ENCODE data around the gene MED1. TPM values are rescaled to one million over a fixed set of nuclear protein-coding genes. Genes with fewer than 3 reads are reported as not detected.

The MED1 gene
- total RNA-seq, 1 donor from 2014 or later = 39.2 TPM

DNA sequence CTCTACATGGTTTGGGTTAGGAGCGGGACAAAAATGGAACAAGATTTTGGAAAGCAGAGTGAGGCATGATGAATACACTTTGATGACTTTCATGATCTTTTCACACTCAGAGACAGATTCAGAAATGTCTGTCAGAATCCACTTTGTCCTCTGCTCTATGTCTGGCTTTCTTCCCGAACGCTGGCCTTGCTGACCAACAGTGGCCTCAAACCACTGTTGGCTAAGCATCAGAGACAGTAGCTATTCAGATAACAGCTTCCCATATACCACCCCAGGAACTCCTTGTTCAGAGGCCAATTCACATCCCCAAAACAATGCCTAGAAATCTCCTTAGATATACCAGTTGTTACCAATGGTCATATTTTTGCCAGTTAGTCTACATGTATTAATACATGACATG lies 90.5 kb downstream of the MED1 start:
- Mint-ChIP-seq H3K9me3 (ENCODE audit: low read depth) (no peaks in the 10 kb centered on the region), H3K4me3 (ENCODE audit: unreplicated experiment) (no peak overlapping the region), H3K27me3 (ENCODE audit: low read depth) (no peaks in the 10 kb centered on the region), H3K4me1 (ENCODE audit: low read depth) (peaks cover 20% of the 10 kb centered on the region), H3K27ac (ENCODE audit: unreplicated experiment) (no peak overlapping the region), H3K36me3 (ENCODE audit: low read depth) (no peaks in the 10 kb centered on the region)
- TF ChIP-seq, protein P1, sequence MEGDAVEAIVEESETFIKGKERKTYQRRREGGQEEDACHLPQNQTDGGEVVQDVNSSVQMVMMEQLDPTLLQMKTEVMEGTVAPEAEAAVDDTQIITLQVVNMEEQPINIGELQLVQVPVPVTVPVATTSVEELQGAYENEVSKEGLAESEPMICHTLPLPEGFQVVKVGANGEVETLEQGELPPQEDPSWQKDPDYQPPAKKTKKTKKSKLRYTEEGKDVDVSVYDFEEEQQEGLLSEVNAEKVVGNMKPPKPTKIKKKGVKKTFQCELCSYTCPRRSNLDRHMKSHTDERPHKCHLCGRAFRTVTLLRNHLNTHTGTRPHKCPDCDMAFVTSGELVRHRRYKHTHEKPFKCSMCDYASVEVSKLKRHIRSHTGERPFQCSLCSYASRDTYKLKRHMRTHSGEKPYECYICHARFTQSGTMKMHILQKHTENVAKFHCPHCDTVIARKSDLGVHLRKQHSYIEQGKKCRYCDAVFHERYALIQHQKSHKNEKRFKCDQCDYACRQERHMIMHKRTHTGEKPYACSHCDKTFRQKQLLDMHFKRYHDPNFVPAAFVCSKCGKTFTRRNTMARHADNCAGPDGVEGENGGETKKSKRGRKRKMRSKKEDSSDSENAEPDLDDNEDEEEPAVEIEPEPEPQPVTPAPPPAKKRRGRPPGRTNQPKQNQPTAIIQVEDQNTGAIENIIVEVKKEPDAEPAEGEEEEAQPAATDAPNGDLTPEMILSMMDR (IDR thresholded peaks at IDR 0.05) = no peak
- DNase-seq (ENCODE audit: low spot score) = no peak

- Mint-ChIP-seq H3K27me3 (ENCODE audit: low read depth) (no peaks in the 10 kb centered on the region), H3K9me3 (ENCODE audit: low read depth) (no peaks in the 10 kb centered on the region), H3K4me3 (ENCODE audit: unreplicated experiment) (no peak overlapping the region), H3K4me1 (ENCODE audit: low read depth) (peaks cover 15% of the 10 kb centered on the region), H3K27ac (ENCODE audit: unreplicated experiment) (no peak overlapping the region), H3K36me3 (ENCODE audit: low read depth) (no peaks in the 10 kb centered on the region)
- DNase-seq (ENCODE audit: low spot score) = no peak
- TF ChIP-seq, protein P1 (IDR thresholded peaks at IDR 0.05) = no peak
Observed at GRCh38 chr17:39359994-39360393, 91.1 kb downstream of the MED1 start.

GRCh38 chr17:39357986-39358385 lies 93.1 kb downstream of the MED1 start:
- peaks cover 6% of the 10 kb centered on the region for H3K4me1 Mint-ChIP-seq (ENCODE audit: low read depth)
- no peaks in the 10 kb centered on the region for H3K9me3 Mint-ChIP-seq (ENCODE audit: low read depth)
- no peak overlapping the region for H3K4me3 Mint-ChIP-seq (ENCODE audit: unreplicated experiment)
- TF ChIP-seq, protein P1 (IDR thresholded peaks at IDR 0.05) = no peak
- H3K27me3 Mint-ChIP-seq (ENCODE audit: low read depth) = no peaks in the 10 kb centered on the region
- no peak for DNase-seq (ENCODE audit: low spot score)
- H3K36me3 Mint-ChIP-seq (ENCODE audit: low read depth) = no peaks in the 10 kb centered on the region
- no peak overlapping the region for H3K27ac Mint-ChIP-seq (ENCODE audit: unreplicated experiment)

GRCh38 chr17:39357488-39357887 lies 93.6 kb downstream of the MED1 start:
- Mint-ChIP-seq H3K27me3 (ENCODE audit: low read depth) (no peaks in the 10 kb centered on the region), H3K4me3 (ENCODE audit: unreplicated experiment) (no peak overlapping the region), H3K4me1 (ENCODE audit: low read depth) (peaks cover 10% of the 10 kb centered on the region), H3K27ac (ENCODE audit: unreplicated experiment) (peak overlapping the region; percentile 45), H3K36me3 (ENCODE audit: low read depth) (no peaks in the 10 kb centered on the region), H3K9me3 (ENCODE audit: low read depth) (no peaks in the 10 kb centered on the region)
- TF ChIP-seq, protein P1 (IDR thresholded peaks at IDR 0.05) = no peak
- no peak for DNase-seq (ENCODE audit: low spot score)

Other genes starting within 250 kb of the MED1 start
- 0.35 to 1.1 TPM (median 0.44 TPM) in 3 replicates for gene STAC2, start 225.3 kb downstream of the MED1 start, total RNA-seq
- gene FBXL20, start 49.6 kb downstream of the MED1 start, total RNA-seq = 21.3 to 21.9 TPM (median 21.8 TPM) in 3 replicates
- 43.0 to 55.1 TPM (median 44.2 TPM) in 3 replicates for gene CDK12, start 10.2 kb upstream of the MED1 start, total RNA-seq
- gene NEUROD2, start 156.7 kb upstream of the MED1 start, total RNA-seq = not detected in 3 replicates
- gene PPP1R1B, start 175.7 kb upstream of the MED1 start, total RNA-seq = 0.12 to 0.75 TPM in 2 of 3 replicates, not detected in the other
- gene STARD3, start 185.9 kb upstream of the MED1 start, total RNA-seq = 39.8 to 49.6 TPM (median 42.3 TPM) in 3 replicates
- gene TCAP, start 214.1 kb upstream of the MED1 start, total RNA-seq = 0.64 to 1.3 TPM (median 0.77 TPM) in 3 replicates
- 0.22 to 2.7 TPM (median 0.46 TPM) in 3 replicates for gene PNMT, start 217.2 kb upstream of the MED1 start, total RNA-seq
- 20.2 to 38.1 TPM (median 24.9 TPM) in 3 replicates for gene PGAP3, start 236.8 kb upstream of the MED1 start, total RNA-seq
- 86.0 to 94.3 TPM (median 90.5 TPM) in 3 replicates for gene ERBB2, start 248.8 kb upstream of the MED1 start, total RNA-seq